Brain microvascular endothelial cell (primary cell): ENCODE results near the gene CIC.

ENCODE experiments used
- DNase-seq: peaks from one replicate; pipeline ENCODE4 v3.0.0-alpha.2; 2020
- H3K27ac ChIP-seq: fragments of 250-450 bp; sonication (Bioruptor Pico); 2 replicates; pipeline ENCODE4 v1.5.1; 2020; ENCODE audit warnings: mild to moderate bottlenecking, moderate library complexity
- H3K27me3 ChIP-seq: fragments of 250-450 bp; sonication (Bioruptor Pico); replicated peaks from 2 replicates; pipeline ENCODE4 v1.5.1; 2020; ENCODE audit warnings: mild to moderate bottlenecking
- H3K36me3 ChIP-seq: fragments of 250-450 bp; sonication (Bioruptor Pico); replicated peaks from 2 replicates; pipeline ENCODE4 v1.5.1; 2020; ENCODE audit warnings: mild to moderate bottlenecking
- H3K4me3 ChIP-seq: 2 replicates; pipeline ENCODE4 v1.5.1; 2011; ENCODE audit warnings: low read depth, mild to moderate bottlenecking, control low read depth, low read length, moderate library complexity
- in situ Hi-C: cut with HindIII; loops from 2 replicates; pipeline ENCODE4 v1.10.0; 2017; ENCODE audit warnings: low sequenced_read_pairs, low pct_ligation_motif_present
- TF ChIP-seq, protein P1 (sequence below): IDR thresholded peaks from 2 replicates; pipeline ENCODE4 v1.5.1; 2011; ENCODE audit warnings: low read depth, mild to moderate bottlenecking, moderate library complexity, low read length, control low read depth, inconsistent platforms; ENCODE audit errors: missing control alignments

Gene CIC

DNA sequence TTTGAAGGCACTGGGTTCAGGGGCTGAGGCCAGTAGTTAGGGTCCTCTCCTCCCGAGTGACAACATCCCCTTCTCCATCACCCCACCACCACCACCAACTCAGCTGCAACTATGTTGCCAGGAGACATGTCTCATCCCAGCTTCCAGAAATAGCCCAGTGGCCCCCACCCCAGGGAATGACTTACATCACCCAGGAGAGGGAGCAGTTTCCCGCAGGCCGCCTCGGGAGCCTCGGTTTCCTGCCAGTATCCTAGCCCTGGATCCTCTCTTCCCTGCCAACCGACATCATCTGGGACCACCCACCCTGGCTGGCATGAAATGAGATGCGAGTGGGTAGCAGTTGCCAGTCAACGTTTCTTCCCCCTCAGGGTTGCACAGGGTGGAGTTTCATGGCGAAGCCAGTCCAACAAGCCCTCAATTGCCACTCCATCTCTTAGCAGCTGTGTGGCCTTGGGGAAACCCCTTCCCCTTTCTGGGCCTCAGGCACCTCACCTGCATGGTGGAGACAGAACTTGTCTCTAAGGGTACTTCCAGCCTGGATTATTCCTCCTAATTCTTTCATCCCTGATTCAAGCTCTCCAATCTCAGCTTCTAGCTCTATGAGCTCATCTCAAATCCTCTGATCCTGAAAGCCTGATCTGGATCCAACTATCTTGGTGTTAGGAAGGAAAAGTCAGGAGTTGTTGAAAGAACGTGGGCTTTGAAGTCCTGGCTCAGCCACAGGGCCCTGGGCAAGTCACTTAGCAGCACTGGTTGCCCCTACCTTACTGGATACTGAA, 22.7 kb upstream of the CIC start:
- peaks cover 22% of the 10 kb centered on the region for H3K36me3 ChIP-seq
- in situ Hi-C loops = no loop called here
- no peak overlapping the region for H3K27ac ChIP-seq
- no peaks in the 10 kb centered on the region for H3K27me3 ChIP-seq
- no peak overlapping the region for H3K4me3 ChIP-seq
- TF ChIP-seq, protein P1, sequence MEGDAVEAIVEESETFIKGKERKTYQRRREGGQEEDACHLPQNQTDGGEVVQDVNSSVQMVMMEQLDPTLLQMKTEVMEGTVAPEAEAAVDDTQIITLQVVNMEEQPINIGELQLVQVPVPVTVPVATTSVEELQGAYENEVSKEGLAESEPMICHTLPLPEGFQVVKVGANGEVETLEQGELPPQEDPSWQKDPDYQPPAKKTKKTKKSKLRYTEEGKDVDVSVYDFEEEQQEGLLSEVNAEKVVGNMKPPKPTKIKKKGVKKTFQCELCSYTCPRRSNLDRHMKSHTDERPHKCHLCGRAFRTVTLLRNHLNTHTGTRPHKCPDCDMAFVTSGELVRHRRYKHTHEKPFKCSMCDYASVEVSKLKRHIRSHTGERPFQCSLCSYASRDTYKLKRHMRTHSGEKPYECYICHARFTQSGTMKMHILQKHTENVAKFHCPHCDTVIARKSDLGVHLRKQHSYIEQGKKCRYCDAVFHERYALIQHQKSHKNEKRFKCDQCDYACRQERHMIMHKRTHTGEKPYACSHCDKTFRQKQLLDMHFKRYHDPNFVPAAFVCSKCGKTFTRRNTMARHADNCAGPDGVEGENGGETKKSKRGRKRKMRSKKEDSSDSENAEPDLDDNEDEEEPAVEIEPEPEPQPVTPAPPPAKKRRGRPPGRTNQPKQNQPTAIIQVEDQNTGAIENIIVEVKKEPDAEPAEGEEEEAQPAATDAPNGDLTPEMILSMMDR = peak; percentile 89
- DNase-seq = peak; percentile 77

DNA sequence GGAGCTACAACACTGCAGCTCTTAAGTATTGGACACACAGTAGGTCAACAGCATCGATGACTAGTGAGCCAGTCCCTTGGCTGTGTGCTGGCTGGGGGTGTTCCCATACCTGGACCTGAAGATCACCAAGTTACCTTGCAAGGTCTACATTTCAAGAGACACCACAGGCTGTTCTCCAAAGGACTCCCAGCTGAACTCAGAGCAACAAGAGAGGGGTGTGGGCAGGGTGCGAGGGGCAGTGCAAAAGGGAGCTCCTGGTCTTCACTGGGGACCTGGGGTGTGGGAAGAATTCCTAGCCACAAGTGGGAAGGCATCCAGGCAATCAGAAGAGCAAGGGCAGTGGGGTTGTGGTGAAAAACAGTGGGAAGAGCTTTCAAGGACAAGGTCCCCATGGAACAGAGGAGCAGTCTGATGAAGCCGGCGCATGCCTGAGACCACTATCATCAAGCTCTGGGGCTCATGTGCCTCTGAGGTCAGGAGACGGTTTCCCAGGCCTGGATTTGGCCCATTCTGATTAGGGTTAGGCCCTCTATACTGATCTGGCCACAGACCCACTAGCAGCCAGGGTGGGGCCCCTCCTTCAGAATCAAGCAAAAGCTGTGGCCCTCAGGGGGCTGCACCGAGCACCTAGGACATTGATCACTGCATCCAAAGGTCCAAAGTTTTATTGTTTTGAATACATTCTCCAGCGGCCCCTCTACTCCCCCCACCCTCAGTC, 22.0 kb upstream of the CIC start:
- in situ Hi-C loops = no loop called here
- DNase-seq = no peak
- Histone ChIP-seq H3K36me3 (peaks cover 22% of the 10 kb centered on the region), H3K27ac (no peak overlapping the region), H3K4me3 (no peak overlapping the region), H3K27me3 (no peaks in the 10 kb centered on the region)
- TF ChIP-seq, protein P1 = no peak

DNA sequence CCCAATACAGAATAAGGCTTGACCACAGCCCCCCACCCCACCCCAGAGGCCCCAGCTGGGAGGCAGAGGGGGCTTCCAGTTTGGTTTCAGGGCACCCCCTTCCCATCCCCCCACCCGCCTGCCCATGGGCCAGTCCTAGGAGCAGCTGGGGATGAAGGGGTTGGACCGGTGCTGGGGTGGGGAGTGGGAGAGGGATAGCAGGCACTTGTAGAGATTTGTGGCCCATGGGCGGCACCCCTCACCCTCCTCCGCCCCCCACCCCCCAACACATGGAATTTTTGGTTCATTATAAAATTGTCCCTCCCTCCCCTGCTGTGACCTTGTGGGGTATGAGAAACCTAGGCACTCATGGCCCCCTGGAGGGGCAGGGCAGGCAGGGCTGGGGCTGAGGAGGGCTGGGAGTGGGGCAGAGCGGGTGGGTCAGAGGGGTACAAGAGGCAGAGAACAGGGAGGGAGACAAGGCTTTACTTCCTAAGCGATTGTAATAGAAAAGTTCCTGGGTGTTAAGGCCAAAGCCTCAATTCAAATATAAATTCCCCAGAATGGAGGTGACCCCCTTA, 21.3 kb upstream of the CIC start:
- DNase-seq = no peak
- in situ Hi-C loops = no loop called here

DNA sequence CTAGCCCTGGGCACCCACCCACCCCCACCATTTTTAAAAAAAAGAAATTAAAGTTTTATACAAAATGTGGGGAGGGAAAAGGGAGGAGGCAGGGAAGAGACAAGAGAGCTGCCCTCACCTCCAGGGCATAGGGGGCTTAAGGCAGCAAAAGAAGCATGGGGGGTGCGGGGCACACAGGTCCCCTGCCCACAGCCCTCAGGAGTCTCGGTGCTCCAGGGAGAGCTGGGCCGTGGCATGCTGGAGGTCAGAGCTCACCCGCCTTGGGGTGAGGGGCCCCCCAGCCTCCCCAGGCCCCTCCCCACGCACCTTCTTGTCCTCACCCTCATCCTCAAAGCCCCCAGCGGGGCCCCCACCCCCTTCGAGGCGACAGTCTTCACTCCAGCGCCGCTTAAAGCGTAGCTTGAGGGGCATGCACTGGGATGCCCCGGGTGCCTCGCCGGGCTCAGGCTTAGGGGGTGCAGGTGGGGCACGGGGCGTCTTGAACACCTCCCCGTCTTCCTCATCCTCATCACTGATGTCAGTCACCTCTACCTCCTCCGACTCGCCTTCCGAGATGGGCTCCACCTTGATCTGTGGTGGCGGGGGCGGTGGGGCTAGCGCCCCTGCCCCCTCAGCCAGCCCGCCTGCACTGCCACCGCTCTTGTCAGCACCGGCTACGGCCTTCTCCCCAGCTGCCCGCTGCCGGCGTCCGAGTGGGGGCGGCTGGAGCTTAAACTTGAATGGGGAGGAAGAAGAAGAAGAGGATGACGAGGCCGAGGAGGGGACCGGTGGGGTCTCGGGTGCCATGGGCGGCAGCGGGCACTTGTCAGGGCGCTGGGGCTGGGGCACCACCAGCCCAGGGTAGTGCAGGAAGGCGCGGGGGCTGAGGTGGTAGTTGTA, 20.5 kb upstream of the CIC start:
- TF ChIP-seq, protein P1 = no peak
- no peak overlapping the region for H3K27ac ChIP-seq

More for the DNA sequence above, 21.3 kb upstream of the CIC start:
- Histone ChIP-seq H3K27me3 (no peaks in the 10 kb centered on the region), H3K27ac (no peak overlapping the region), H3K36me3 (peaks cover 22% of the 10 kb centered on the region), H3K4me3 (no peak overlapping the region)
- TF ChIP-seq, protein P1 = no peak

DNA sequence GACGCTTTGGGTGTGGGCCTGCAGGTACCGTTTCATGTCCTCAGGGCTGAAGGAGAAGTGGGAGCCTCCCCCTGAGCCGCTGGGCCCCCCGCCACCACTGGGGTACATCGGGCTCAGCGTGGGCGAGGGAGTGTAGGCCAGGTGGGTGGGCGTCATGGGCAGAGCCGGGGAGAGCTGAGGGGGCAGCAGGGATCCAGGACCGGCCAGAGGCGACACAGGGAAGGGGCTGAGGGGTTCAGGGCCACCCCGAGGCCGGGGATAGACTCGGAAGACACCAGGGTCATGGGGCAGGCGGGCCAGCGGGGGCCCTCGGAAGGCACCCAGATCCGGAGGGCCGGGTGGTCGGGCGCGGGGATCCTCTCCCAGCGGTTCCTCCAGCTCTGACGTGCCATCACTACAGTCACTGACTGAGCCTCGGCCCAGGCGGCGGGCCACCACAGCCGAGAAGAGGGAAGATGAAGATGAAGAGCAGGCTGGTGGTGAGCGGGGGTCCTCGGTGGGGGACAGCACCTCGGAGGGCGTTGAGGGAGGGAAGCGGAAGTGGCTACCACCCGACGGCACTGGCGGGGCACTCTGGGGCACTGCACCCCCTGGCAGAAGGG, 19.8 kb upstream of the CIC start:
- H3K4me3 ChIP-seq = no peak overlapping the region
- no peak overlapping the region for H3K27ac ChIP-seq
- H3K27me3 ChIP-seq = no peaks in the 10 kb centered on the region
- DNase-seq = no peak
- H3K36me3 ChIP-seq = peaks cover 22% of the 10 kb centered on the region
- in situ Hi-C loops = no loop called here
- TF ChIP-seq, protein P1 = no peak

More for the DNA sequence above, 20.5 kb upstream of the CIC start:
- H3K4me3 ChIP-seq = no peak overlapping the region
- DNase-seq = no peak
- peaks cover 22% of the 10 kb centered on the region for H3K36me3 ChIP-seq
- in situ Hi-C loops = no loop called here
- H3K27me3 ChIP-seq = no peaks in the 10 kb centered on the region
